Measurements from ENCODE around the gene ZSCAN5B.

Gene ZSCAN5B

GRCh38 chr19:56145698-56146097, 51.9 kb downstream of the ZSCAN5B start:
- DNase-seq (ENCODE audit: low read depth, low spot score), result no peak

- no peak for DNase-seq (ENCODE audit: low read depth, low spot score)
Observed at GRCh38 chr19:56144831-56145230, 52.8 kb downstream of the ZSCAN5B start.

- DNase-seq (ENCODE audit: low read depth, low spot score), result no peak
Observed at GRCh38 chr19:56144376-56144775, 53.2 kb downstream of the ZSCAN5B start.

- no peak for DNase-seq (ENCODE audit: low read depth, low spot score)
Observed at GRCh38 chr19:56142897-56143434, 54.6 kb downstream of the ZSCAN5B start.

GRCh38 chr19:56142087-56142787, 55.3 kb downstream of the ZSCAN5B start:
- no peak for DNase-seq (ENCODE audit: low read depth, low spot score)

- DNase-seq (ENCODE audit: low read depth, low spot score), result no peak
Observed at GRCh38 chr19:56141417-56141993, 56.1 kb downstream of the ZSCAN5B start.

GRCh38 chr19:56140583-56141416, 56.8 kb downstream of the ZSCAN5B start, which contains the start of gene ZNF444:
Gene ZNF444, plus strand, starts transcription at chr19:56141287. Its CDS starts 5,625 bp downstream, at chr19:56146912.
- peak; percentile 99 for DNase-seq (ENCODE audit: low read depth, low spot score)

- DNase-seq (ENCODE audit: low read depth, low spot score), result no peak
Observed at GRCh38 chr19:56139847-56140582, 57.6 kb downstream of the ZSCAN5B start.

Measured in smooth muscle cell of the brain vasculature (primary cell).